ENCODE results near the gene TACC2. TPM values are rescaled to one million over a fixed set of nuclear protein-coding genes. Genes with fewer than 3 reads are reported as not detected.

The TACC2 gene
- total RNA-seq, 1 donor from 2014 or later, result not detected

DNA sequence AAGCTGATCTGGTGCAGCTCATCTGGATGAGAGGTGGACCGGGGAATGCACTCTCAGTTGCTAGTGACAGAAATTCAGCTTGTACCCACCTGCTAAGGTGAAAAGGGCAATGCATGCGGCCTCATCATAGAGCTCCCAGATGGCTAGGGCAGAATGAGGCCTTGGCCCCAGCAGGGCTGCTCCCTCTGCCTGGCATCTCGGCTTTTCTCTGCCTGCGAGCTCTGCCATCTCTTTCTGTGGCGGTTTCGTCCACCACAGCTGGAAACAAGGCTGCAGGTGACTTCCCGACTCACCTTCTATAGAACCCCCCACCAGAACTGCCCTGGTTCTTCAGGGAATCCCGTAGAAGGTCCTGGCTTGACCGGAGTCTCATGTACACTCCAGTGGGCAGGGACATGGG, 60.1 kb downstream of the TACC2 start:
- no peak overlapping the region for H3K27ac Mint-ChIP-seq
- intact Hi-C loops (cut with micrococcal nuclease), result no loop called here
- no peak overlapping the region for H3K4me3 Mint-ChIP-seq
- no peaks in the 10 kb centered on the region for H3K4me1 Mint-ChIP-seq (ENCODE audit: low read depth)
- no peaks in the 10 kb centered on the region for H3K27me3 Mint-ChIP-seq (ENCODE audit: insufficient read depth)
- H3K36me3 Mint-ChIP-seq (ENCODE audit: low read depth), result no peaks in the 10 kb centered on the region
- no peak for DNase-seq (ENCODE audit: low spot score)
- H3K9me3 Mint-ChIP-seq, result no peaks in the 10 kb centered on the region

GRCh38 chr10:122050311-122050710, 61.3 kb downstream of the TACC2 start:
- intact Hi-C loops (cut with micrococcal nuclease), result no loop called here
- no peak overlapping the region for H3K4me3 Mint-ChIP-seq
- no peaks in the 10 kb centered on the region for H3K4me1 Mint-ChIP-seq (ENCODE audit: low read depth)
- H3K27ac Mint-ChIP-seq, result no peak overlapping the region
- no peaks in the 10 kb centered on the region for H3K9me3 Mint-ChIP-seq
- H3K27me3 Mint-ChIP-seq (ENCODE audit: insufficient read depth), result no peaks in the 10 kb centered on the region
- no peak for DNase-seq (ENCODE audit: low spot score)
- H3K36me3 Mint-ChIP-seq (ENCODE audit: low read depth), result no peaks in the 10 kb centered on the region

DNA sequence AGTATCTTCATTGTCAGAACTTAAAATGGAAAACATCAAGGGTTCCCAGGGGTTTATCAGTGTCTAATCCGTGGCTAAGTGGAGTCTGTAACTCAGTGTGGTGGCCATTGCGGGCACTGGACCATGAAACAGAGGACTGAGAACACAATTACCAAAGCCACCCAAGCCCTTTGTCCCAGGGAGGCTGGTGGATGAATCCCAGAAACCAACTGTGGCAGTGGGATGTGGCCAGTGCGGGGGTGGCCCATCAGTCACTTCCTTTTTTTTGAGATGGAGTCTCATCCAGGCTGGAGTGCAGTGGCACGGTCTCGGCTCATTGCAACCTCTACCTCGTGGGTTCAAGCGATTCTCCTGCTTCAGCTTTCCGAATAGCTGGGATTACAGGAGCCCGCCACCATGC, 61.8 kb downstream of the TACC2 start:
- H3K36me3 Mint-ChIP-seq (ENCODE audit: low read depth), result no peaks in the 10 kb centered on the region
- no peaks in the 10 kb centered on the region for H3K27me3 Mint-ChIP-seq (ENCODE audit: insufficient read depth)
- no peak overlapping the region for H3K27ac Mint-ChIP-seq
- no peak for DNase-seq (ENCODE audit: low spot score)
- intact Hi-C loops (cut with micrococcal nuclease), result no loop called here
- no peak overlapping the region for H3K4me3 Mint-ChIP-seq
- no peaks in the 10 kb centered on the region for H3K9me3 Mint-ChIP-seq
- H3K4me1 Mint-ChIP-seq (ENCODE audit: low read depth), result no peaks in the 10 kb centered on the region

GRCh38 chr10:122051609-122052385, 62.8 kb downstream of the TACC2 start:
- H3K4me1 Mint-ChIP-seq (ENCODE audit: low read depth), result no peaks in the 10 kb centered on the region
- H3K9me3 Mint-ChIP-seq, result no peaks in the 10 kb centered on the region
- H3K27ac Mint-ChIP-seq, result no peak overlapping the region
- H3K4me3 Mint-ChIP-seq, result no peak overlapping the region
- no peaks in the 10 kb centered on the region for H3K36me3 Mint-ChIP-seq (ENCODE audit: low read depth)
- DNase-seq (ENCODE audit: low spot score), result no peak
- intact Hi-C loops (cut with micrococcal nuclease), result no loop called here
- no peaks in the 10 kb centered on the region for H3K27me3 Mint-ChIP-seq (ENCODE audit: insufficient read depth)

- Mint-ChIP-seq H3K27me3 (ENCODE audit: insufficient read depth) (no peaks in the 10 kb centered on the region), H3K27ac (no peak overlapping the region), H3K36me3 (ENCODE audit: low read depth) (no peaks in the 10 kb centered on the region), H3K4me1 (ENCODE audit: low read depth) (no peaks in the 10 kb centered on the region), H3K4me3 (no peak overlapping the region), H3K9me3 (no peaks in the 10 kb centered on the region)
- intact Hi-C loops (cut with micrococcal nuclease), result no loop called here
- DNase-seq (ENCODE audit: low spot score), result no peak
Measured at GRCh38 chr10:122052701-122053100, 63.7 kb downstream of the TACC2 start.

GRCh38 chr10:122053314-122053713, 64.4 kb downstream of the TACC2 start:
- intact Hi-C loops (cut with micrococcal nuclease), result no loop called here
- H3K4me1 Mint-ChIP-seq (ENCODE audit: low read depth), result no peaks in the 10 kb centered on the region
- no peaks in the 10 kb centered on the region for H3K36me3 Mint-ChIP-seq (ENCODE audit: low read depth)
- H3K27me3 Mint-ChIP-seq (ENCODE audit: insufficient read depth), result no peaks in the 10 kb centered on the region
- H3K4me3 Mint-ChIP-seq, result no peak overlapping the region
- no peak overlapping the region for H3K27ac Mint-ChIP-seq
- no peak for DNase-seq (ENCODE audit: low spot score)
- no peaks in the 10 kb centered on the region for H3K9me3 Mint-ChIP-seq

DNA sequence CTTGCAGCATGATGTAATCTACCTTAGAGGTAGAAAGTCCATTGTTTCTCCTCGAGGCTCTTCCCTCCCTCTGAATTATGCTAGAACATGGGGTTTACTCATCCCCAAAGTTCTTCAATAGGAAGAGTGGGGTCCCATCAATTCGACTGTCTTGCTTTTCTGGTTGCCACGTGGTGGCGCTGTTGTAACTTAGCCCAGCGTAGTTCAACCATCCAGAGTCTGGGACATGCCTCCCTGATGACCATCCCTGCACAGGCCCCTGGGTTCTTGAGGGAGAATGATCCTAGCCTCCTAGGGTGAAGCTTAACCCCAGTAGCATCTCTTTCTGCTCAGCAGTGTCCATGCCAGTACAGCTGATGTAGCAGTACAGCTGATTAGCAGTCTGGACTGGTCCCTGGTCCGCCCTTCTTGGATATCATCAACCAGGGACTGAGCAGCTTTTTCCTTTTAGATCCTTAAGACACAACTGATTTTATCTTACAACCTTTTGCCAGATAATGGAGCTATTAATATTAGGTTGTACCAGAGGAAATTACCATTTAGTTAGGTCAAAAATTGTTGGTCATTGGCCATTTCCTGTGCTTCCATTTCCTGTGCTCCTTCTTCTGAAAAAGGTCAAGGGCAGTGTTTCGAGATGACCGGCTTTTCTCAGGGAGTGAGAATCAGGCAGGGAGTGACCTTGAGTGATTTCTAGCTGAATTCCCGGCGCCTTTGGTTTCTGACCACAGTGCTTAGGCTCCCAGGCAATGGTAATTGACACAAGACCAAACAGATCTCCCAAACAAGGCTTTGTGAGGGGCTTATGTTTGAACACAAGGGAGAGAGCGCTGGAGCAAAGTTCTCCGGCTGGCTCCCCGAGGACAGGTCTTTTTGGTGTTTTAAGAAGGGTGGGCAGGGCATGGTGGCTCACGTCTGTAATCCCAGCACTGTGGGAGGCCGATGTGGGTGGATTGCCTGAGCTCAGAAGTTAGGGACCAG, 65.4 kb downstream of the TACC2 start:
- DNase-seq (ENCODE audit: low spot score), result no peak
- Mint-ChIP-seq H3K4me3 (no peak overlapping the region), H3K9me3 (no peaks in the 10 kb centered on the region), H3K27ac (no peak overlapping the region), H3K27me3 (ENCODE audit: insufficient read depth) (no peaks in the 10 kb centered on the region), H3K4me1 (ENCODE audit: low read depth) (no peaks in the 10 kb centered on the region), H3K36me3 (ENCODE audit: low read depth) (no peaks in the 10 kb centered on the region)
- intact Hi-C loops (cut with micrococcal nuclease), result no loop called here

- no peaks in the 10 kb centered on the region for H3K4me1 Mint-ChIP-seq (ENCODE audit: low read depth)
- DNase-seq (ENCODE audit: low spot score), result no peak
- H3K27ac Mint-ChIP-seq, result no peak overlapping the region
- H3K36me3 Mint-ChIP-seq (ENCODE audit: low read depth), result no peaks in the 10 kb centered on the region
- no peak overlapping the region for H3K4me3 Mint-ChIP-seq
- no peaks in the 10 kb centered on the region for H3K9me3 Mint-ChIP-seq
- intact Hi-C loops (cut with micrococcal nuclease), result no loop called here
- no peaks in the 10 kb centered on the region for H3K27me3 Mint-ChIP-seq (ENCODE audit: insufficient read depth)
Measured at GRCh38 chr10:122055252-122055651, 66.3 kb downstream of the TACC2 start.

DNA sequence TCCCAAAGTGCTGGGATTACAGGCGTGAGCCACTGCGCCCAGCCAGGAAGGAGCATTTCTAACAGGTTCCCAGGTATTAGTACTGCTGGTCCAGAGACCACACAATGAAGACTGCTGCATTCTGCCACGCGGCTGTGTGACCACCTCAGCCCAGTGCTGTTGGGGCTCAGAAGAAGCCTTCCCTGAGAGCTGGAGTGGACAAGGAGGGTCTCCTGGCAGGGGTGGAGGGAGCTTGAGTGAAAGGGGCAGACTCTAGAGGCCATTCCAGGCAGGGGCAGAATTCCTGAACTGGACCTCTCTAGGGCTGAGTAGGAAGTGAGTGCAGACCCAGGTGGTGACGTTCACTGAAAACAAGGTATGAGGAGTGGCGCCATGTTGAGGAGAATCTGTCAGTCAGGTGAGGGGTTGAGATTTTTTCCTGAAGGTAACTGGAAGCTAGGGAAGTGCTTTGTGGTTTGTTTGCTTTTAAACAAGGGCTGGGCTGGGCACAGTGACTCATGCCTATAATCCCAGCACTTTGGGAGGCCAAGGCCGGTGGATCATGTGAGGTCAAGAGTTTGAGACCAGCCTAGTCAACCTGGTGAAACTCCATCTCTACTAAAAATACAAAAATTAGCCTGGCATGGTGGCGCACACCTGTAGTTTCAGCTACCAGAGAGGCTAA, 67.6 kb downstream of the TACC2 start:
- H3K36me3 Mint-ChIP-seq (ENCODE audit: low read depth), result no peaks in the 10 kb centered on the region
- intact Hi-C loops (cut with micrococcal nuclease), result no loop called here
- H3K4me1 Mint-ChIP-seq (ENCODE audit: low read depth), result no peaks in the 10 kb centered on the region
- H3K4me3 Mint-ChIP-seq, result no peak overlapping the region
- no peaks in the 10 kb centered on the region for H3K27me3 Mint-ChIP-seq (ENCODE audit: insufficient read depth)
- H3K27ac Mint-ChIP-seq, result no peak overlapping the region
- H3K9me3 Mint-ChIP-seq, result no peaks in the 10 kb centered on the region
- no peak for DNase-seq (ENCODE audit: low spot score)

DNA sequence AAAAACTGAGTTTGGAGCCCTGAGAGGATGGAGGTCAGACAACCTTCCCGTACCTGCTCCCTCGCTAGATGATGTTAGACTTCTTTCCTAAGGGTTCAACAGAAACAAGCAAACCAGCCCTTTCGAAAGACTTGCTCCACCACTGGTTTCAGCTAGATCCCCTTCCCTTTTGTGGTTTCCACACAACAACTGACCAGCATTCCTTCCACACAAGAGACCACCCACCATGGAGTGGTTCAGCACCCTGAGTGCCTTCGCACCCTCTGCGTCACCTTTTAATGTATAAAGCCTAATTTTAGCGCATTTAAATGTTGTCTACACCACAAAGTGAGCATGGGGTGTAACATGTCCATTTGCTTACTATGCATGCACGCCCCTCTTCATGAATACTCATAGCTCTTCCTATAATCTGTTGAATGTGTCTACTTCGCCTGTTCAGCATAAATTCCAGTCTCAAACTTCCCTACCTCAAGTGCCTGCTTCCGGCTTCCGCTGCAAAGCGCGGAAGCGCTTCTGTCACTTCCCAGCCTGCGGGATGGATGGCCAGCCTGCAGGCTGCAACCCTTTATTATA, 69.0 kb downstream of the TACC2 start:
- no peaks in the 10 kb centered on the region for H3K36me3 Mint-ChIP-seq (ENCODE audit: low read depth)
- no peaks in the 10 kb centered on the region for H3K9me3 Mint-ChIP-seq
- H3K27ac Mint-ChIP-seq, result no peak overlapping the region
- no peaks in the 10 kb centered on the region for H3K27me3 Mint-ChIP-seq (ENCODE audit: insufficient read depth)
- intact Hi-C loops (cut with micrococcal nuclease), result no loop called here
- DNase-seq (ENCODE audit: low spot score), result no peak
- no peak overlapping the region for H3K4me3 Mint-ChIP-seq
- H3K4me1 Mint-ChIP-seq (ENCODE audit: low read depth), result peaks cover 2% of the 10 kb centered on the region

- H3K36me3 Mint-ChIP-seq (ENCODE audit: low read depth), result no peaks in the 10 kb centered on the region
- H3K9me3 Mint-ChIP-seq, result no peaks in the 10 kb centered on the region
- H3K27ac Mint-ChIP-seq, result no peak overlapping the region
- no peak overlapping the region for H3K4me3 Mint-ChIP-seq
- H3K27me3 Mint-ChIP-seq (ENCODE audit: insufficient read depth), result no peaks in the 10 kb centered on the region
- intact Hi-C loops (cut with micrococcal nuclease), result no loop called here
- H3K4me1 Mint-ChIP-seq (ENCODE audit: low read depth), result peaks cover 7% of the 10 kb centered on the region
- DNase-seq (ENCODE audit: low spot score), result no peak
Measured at GRCh38 chr10:122060250-122060649, 71.3 kb downstream of the TACC2 start.

GRCh38 chr10:122062831-122063674, 74.1 kb downstream of the TACC2 start:
- H3K4me3 Mint-ChIP-seq, result no peak overlapping the region

More at GRCh38 chr10:122062831-122063674, 74.1 kb downstream of the TACC2 start:
- Mint-ChIP-seq H3K27me3 (ENCODE audit: insufficient read depth) (peaks cover 6% of the 10 kb centered on the region), H3K4me1 (ENCODE audit: low read depth) (peaks cover 7% of the 10 kb centered on the region), H3K36me3 (ENCODE audit: low read depth) (no peaks in the 10 kb centered on the region), H3K9me3 (no peaks in the 10 kb centered on the region), H3K27ac (no peak overlapping the region)
- no peak for DNase-seq (ENCODE audit: low spot score)
- intact Hi-C loops (cut with micrococcal nuclease), result no loop called here
